NCI-H128 (cell line): ENCODE results near the gene RNASE8.
"Not testable (repeated sequence)": the region's sequence is repeated elsewhere in the genome, so short reads cannot be mapped to it uniquely, and the experiment has no call there.

ENCODE experiments used
- DNase-seq: peaks from one replicate; lab custom pipeline; 2025; ENCODE audit not compliant: unreplicated experiment; lab: John Stamatoyannopoulos, UW

Gene RNASE8

GRCh38 chr14:21057803-21058675 is at the start of gene RNASE8:
Gene RNASE8, plus strand, starts transcription at chr14:21057822. Its CDS starts 71 bp downstream, at chr14:21057893.
- DNase-seq: no peak

DNA sequence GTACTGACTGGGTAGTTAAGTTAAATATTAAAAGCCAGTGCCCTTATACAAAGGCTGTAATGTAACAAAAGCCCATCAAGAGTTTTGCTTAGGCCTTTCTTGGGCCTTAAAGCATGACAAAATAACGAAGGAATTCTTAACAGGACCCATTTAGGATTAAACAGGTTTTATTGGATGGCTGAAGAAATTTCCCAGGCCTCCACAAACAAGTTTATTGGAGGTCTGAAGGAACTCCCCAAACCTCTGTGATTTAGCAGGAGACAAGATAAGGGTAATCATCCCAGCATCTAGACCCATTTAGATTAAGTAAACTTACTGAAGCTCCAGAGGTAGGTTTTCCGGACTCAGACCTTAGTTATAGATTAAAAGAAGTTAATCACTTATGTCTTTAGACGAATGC is 47.9 kb upstream of the RNASE8 start:
- DNase-seq: not testable (repeated sequence)

DNA sequence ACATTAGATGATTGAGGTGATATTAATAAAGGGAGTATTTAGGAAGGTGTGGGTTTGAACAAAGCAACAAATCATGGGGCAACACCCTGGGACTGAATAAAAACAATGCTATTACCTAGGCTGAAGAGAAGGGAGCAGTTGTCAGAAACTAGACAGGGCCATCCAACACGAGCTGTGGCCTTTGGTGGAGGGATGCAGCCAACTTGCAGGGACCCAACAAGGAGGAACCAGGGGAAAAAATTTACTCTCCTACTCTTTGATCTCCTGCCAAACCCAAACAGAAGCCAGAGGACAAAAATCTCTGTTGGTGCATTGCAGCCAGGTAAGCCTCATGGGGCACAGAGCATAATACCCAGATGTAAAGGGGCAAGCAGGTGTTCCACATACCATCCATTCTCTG is 46.5 kb upstream of the RNASE8 start:
- no peak for DNase-seq

GRCh38 chr14:21014761-21015190 is 42.8 kb upstream of the RNASE8 start:
- peak; percentile 67 for DNase-seq

- no peak for DNase-seq
Observed at GRCh38 chr14:21015312-21015711, 42.3 kb upstream of the RNASE8 start.

DNA sequence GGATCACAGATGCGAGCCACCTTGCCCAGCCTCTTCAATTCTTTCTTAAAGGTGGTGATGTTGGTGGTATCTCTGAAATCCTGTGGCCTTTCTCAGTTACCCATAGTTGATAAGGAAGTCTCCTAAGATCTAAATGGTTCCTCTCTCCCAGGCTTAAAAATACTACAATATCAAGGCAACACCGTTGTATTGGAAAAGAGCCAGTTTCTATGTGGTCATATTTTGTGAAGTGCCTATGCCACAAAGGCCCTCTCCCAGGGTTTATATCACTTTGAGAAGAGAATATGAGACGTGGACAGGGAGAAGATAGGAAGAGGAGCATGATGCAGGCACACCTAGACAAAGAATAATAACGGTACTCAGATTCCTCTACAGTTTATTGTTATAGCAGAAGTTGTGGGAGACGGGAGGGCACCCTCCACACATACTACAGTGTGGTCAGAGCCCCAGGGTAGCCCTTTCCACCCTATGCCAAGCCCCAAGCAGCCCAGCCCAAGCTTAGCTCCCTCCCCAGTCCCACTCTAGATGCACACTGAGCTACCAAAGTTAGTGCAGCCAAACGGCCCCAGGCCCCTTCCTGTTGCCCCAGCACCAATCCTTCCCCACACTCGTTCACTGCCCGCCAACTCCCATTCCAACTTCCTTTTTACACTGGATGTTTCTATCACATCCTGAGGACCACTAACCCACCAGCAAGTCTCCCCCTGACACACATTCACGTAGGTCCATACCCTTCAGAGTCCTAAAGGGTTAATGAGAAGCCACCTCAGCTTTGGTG is 41.0 kb upstream of the RNASE8 start:
- DNase-seq: no peak

- no peak for DNase-seq
Observed at GRCh38 chr14:21017528-21018245, 39.9 kb upstream of the RNASE8 start.

DNA sequence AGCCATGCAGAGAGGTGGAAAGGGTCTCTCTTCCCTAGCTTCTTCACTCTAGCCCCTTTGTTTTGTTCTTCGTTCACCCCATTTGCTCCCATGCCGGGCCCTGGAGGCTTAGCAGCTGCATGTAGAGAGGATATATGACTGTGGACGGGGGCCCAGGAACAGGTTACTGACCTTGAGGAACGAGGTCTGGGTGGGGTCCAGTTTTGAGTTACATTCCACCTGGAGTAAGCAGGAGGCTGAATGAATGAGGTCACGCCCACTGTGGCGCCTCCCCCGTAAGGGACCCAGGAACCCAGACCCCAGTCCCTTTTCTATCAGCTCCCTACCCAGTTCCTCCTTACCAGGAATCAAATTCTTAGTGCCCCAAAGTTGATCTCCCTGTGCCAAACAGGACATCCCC is 39.3 kb upstream of the RNASE8 start:
- DNase-seq: no peak

DNA sequence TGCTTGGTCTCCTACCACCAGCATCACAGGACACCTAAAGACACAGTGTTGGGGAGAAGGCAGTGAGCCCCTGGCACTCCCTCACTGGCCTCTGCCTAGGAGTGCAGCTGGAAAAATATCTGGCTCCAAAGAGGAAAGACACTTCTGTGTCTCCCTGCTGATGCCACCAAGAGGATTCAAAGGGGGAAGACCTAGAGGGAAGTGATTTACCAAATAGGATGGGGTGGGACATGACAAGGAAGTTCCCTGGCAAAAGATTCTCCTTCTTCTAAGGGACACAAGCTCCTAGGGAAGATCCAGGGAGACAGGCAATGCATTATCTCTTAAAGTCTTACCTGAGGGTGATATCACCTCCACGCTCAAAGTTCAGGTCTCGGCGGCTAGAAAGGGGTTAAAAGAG is 38.8 kb upstream of the RNASE8 start:
- DNase-seq: no peak

- DNase-seq: no peak
Observed at GRCh38 chr14:21019366-21019765, 38.3 kb upstream of the RNASE8 start.

GRCh38 chr14:21020977-21021545 is 36.6 kb upstream of the RNASE8 start:
- DNase-seq: no peak

- no peak for DNase-seq
Observed at GRCh38 chr14:21022686-21023085, 34.9 kb upstream of the RNASE8 start.

DNA sequence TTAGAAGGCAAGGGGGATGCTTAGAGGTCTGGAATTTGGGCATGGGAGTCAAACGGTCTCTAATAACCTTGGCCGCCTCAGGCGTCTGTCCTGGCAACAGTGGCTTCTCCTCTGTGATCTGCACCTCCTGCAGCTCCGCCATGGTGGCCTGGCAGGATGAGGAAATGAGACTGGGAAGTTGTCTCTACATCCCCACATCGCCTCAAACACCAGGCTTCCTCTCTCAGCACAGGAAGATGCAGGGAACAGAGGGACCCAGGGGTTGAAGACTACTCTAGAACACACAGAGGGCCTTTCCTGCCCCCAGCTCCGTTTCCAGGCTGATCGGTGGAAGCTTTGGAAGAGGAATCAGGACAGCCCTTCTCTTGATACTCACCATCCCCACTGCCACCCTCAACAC is 34.4 kb upstream of the RNASE8 start:
- no peak for DNase-seq

DNA sequence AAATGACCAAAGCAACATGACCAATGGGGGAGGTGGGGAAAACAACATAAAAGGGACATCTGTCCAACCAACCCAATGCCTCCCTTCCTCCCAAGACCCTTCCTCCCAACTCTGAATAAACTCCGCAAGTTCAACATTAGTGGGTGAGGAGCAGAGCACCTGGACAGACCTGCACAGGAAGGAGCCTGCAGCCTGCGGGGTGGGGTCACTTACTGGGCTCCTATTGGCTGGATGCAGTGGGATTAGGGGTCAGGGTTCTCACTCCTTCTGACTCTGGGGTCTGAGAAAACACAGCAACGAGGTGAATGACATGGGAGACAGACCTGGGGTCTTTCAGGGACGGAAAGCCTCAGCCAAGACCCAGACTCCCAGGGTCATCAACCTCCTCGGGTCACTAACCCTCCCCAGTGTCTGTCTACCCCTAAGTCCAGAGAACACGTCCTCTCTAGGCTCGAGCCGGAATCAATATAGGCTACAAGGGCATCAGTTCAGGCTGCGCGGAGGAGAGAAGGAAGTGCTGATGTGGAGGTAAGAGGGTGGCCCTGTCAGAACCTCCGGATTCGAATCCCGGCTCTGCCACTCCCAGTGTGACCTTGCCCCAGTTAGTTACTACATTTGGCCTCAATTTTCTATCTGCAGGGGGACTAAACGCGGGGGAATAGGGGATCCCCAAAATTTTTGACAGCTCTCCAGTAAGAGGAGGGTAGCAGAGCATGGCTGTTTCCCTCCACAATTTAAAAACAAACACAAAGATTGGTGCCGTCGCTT is 33.6 kb upstream of the RNASE8 start:
- DNase-seq: no peak

GRCh38 chr14:21024585-21025370 is 32.8 kb upstream of the RNASE8 start, which contains the start of gene NDRG2:
Gene NDRG2, minus strand, starts transcription at chr14:21025061. Its CDS starts 1,746 bp downstream, at chr14:21023315.
- no peak for DNase-seq

GRCh38 chr14:21025371-21026273 is 32.0 kb upstream of the RNASE8 start:
- DNase-seq: no peak

DNA sequence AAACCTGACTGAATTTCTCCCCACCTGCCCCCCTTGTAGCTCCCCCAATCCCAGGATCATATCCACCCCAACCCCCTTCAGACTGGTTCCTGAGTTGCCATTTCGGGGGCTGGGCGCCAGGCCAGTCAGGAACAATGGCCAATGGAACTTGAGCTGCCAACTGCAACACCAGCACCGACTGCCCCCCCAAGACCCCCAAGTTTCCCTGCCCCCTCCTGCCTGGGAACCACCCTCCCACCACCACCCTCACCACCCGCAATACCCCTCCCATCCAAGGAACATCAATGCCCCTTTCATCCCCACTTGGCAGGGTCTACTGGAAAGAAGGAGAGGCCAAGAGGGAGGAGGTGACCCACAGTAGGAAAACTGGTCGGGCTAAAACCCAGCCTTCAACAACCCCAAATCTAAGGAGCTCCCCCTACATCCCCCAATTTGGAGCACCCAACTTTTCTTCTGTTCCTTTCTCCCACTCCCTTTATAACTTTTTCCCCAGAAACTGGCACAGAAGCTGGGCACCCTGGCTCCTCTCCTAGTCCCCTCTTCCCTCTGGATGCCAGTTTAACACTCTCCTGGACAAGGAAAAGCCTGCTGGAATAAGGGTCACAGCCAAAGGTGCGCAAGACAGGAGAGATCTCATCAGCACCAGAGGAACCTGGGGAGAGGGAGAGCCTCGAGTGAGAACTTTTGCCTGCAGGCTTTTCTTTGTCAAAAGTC is 31.2 kb upstream of the RNASE8 start:
- no peak for DNase-seq

- DNase-seq: no peak
Observed at GRCh38 chr14:21026988-21027315, 30.7 kb upstream of the RNASE8 start.
